ENCODE data around the gene AMZ2. TPM values are rescaled to one million over a fixed set of nuclear protein-coding genes. Genes with fewer than 3 reads are reported as not detected.

Gene AMZ2
- total and polyA plus RNA-seq, 2 experiments from 2014 or later: 69.2 to 122 TPM

DNA sequence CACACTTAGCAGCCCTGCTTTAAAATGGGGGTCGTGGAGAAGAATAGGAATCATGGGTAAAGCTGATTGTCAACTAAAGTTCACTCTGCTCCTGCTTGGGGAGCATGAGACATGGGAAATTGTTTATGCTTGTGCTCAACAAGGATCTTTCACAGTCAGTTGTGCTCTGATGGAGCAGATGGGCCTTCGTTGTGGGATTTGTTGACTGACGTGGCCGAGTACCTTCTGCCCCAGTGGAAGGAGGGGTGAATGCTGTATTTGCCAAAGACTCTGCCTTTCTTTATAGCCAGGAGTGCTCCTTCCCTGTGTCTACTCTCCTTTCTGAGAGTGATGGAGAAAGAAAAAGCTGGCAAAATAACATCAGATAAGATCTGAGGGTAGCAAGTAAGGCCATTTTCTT, 54.8 kb downstream of the AMZ2 start:
- DNase-seq (ENCODE audit: low read depth in 1 of 2, low spot score in 1 of 2): no peak
- Histone ChIP-seq H3K36me3 (no peaks in the 10 kb centered on the region), H3K4me3 (no peak overlapping the region), H3K27me3 (no peaks in the 10 kb centered on the region), H3K9me3 (ENCODE audit: low read depth) (no peaks in the 10 kb centered on the region), H3K27ac (no peak overlapping the region), H3K4me1 (ENCODE audit: low read depth) (no peaks in the 10 kb centered on the region)
- TF ChIP-seq, protein P1, sequence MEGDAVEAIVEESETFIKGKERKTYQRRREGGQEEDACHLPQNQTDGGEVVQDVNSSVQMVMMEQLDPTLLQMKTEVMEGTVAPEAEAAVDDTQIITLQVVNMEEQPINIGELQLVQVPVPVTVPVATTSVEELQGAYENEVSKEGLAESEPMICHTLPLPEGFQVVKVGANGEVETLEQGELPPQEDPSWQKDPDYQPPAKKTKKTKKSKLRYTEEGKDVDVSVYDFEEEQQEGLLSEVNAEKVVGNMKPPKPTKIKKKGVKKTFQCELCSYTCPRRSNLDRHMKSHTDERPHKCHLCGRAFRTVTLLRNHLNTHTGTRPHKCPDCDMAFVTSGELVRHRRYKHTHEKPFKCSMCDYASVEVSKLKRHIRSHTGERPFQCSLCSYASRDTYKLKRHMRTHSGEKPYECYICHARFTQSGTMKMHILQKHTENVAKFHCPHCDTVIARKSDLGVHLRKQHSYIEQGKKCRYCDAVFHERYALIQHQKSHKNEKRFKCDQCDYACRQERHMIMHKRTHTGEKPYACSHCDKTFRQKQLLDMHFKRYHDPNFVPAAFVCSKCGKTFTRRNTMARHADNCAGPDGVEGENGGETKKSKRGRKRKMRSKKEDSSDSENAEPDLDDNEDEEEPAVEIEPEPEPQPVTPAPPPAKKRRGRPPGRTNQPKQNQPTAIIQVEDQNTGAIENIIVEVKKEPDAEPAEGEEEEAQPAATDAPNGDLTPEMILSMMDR (IDR thresholded peaks at IDR 0.05; ENCODE audit: low read depth, low read length): no peak

DNA sequence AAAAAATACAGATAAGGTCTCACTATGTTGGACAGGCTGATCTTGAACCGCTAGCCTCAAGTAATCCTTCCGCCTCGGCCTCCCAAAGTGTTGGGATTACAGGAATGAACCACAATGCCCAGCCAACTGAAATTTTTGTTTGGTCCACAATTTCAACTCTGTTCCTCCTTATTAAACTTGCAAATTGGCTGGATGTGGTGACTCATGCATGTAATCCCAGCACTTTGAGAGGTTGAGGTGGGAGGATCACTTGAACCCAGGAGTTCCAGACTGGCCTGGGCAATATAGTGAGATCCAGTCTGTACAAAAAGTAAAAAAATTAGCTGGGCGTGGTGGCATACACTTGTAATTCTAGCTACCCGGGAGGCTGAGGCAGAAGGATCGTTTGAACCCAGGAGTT, 56.9 kb downstream of the AMZ2 start:
- Histone ChIP-seq H3K4me3 (no peak overlapping the region), H3K9me3 (ENCODE audit: low read depth) (no peaks in the 10 kb centered on the region), H3K27ac (no peak overlapping the region), H3K4me1 (ENCODE audit: low read depth) (no peaks in the 10 kb centered on the region), H3K27me3 (no peaks in the 10 kb centered on the region), H3K36me3 (no peaks in the 10 kb centered on the region)
- TF ChIP-seq, protein P1 (IDR thresholded peaks at IDR 0.05; ENCODE audit: low read depth, low read length): no peak
- no peak for DNase-seq (ENCODE audit: low read depth in 1 of 2, low spot score in 1 of 2)

DNA sequence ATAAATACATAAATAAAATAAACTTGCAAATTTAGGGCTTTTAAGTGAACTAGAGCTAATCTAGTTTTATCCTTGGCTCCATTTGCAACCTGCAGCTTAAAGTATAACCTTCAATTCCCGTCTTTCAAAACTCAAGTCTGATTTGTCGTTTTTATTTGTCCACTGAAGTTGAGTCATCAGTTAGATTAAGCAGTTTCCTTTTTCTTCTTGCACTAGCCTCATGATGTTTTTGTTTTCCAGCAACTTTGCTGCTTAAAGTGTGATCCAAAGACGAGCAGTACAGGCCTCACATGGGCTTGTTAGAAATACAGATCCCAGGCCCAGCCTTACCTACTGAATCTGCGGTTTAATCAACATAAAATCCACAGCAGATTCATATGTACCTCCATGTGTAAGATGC, 57.3 kb downstream of the AMZ2 start:
- H3K4me3 ChIP-seq: no peak overlapping the region
- TF ChIP-seq, protein P1 (IDR thresholded peaks at IDR 0.05; ENCODE audit: low read depth, low read length): no peak
- H3K36me3 ChIP-seq: no peaks in the 10 kb centered on the region
- H3K4me1 ChIP-seq (ENCODE audit: low read depth): no peaks in the 10 kb centered on the region
- no peak overlapping the region for H3K27ac ChIP-seq
- DNase-seq (ENCODE audit: low read depth in 1 of 2, low spot score in 1 of 2): no peak
- no peaks in the 10 kb centered on the region for H3K9me3 ChIP-seq (ENCODE audit: low read depth)
- no peaks in the 10 kb centered on the region for H3K27me3 ChIP-seq

Other genes with a start within 250 kb of the AMZ2 start
- 64.2 and 200 TPM in 2 replicates for gene KPNA2, start 212.3 kb upstream of the AMZ2 start, total RNA-seq
- 129 and 452 TPM in 2 replicates for gene KPNA2, start 212.3 kb upstream of the AMZ2 start, polyA plus RNA-seq
- gene SLC16A6, start 43.1 kb downstream of the AMZ2 start, total RNA-seq: 0.15 and 0.35 TPM in 2 replicates
- gene SLC16A6, start 43.1 kb downstream of the AMZ2 start, polyA plus RNA-seq: 0.09 TPM in 1 of 2 replicates, not detected in the other
- 10.3 and 15.4 TPM in 2 replicates for gene ARSG, start 43.5 kb downstream of the AMZ2 start, total RNA-seq
- gene ARSG, start 43.5 kb downstream of the AMZ2 start, polyA plus RNA-seq: 5.6 and 9.9 TPM in 2 replicates
- gene WIPI1, start 209.5 kb downstream of the AMZ2 start, total RNA-seq: 39.8 and 76.7 TPM in 2 replicates
- 57.5 and 72.5 TPM in 2 replicates for gene WIPI1, start 209.5 kb downstream of the AMZ2 start, polyA plus RNA-seq